NCI-H2107 treated with DMSO at 0.1 percent for 48 hours (cell line): ENCODE results near the gene CHST8.

Source experiments
- DNase-seq: peaks from one replicate; lab custom pipeline; 2025; ENCODE audit not compliant: unreplicated experiment; lab: John Stamatoyannopoulos, UW

The CHST8 gene

DNA sequence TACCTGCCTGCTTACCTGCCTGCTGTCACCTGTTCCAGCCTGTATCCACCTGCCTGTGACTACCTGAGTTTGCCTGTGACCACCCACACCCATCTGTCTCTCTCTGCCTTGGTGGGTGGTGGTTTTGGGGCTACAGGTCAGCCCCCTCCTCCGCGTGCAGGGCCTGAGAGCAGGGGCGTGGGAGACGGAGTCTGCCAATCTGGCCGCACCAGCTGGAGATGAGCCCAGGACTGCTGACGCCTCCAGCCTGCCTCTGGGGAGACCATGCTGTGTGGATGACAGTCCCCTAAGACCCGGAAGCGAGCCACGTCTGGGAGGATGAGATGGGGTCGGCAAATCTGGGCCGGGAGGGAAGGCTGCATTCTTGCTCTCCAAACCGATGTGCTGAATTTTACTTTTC lies 159.0 kb downstream of the CHST8 start:
- no peak for DNase-seq

DNA sequence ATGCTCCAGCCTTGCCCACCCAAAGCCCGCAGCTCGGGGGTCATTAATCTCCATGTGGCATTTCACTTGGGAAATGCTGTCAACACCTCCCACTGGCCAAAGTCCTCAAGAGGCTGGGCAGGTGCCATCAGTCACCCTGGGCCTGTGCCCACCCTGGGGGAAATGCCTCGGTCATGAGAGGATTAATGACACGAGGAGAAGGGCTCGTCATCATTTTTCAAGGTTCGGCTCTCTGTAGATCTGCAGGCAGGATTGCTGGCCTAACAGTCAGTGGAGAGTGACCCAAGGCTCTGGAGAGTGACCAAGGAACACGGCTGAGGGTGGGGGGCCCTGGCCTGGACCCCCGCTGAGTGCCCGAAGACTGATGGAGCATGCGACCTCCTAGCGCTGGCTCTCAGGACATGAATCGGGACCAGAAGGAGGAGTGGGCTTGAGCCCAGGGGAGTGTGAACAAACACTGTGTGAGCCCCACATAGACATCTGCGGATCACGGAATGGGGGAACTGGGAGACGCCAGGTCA lies 159.7 kb downstream of the CHST8 start:
- DNase-seq: no peak

GRCh38 chr19:33781996-33782395 lies 160.2 kb downstream of the CHST8 start:
- no peak for DNase-seq

DNA sequence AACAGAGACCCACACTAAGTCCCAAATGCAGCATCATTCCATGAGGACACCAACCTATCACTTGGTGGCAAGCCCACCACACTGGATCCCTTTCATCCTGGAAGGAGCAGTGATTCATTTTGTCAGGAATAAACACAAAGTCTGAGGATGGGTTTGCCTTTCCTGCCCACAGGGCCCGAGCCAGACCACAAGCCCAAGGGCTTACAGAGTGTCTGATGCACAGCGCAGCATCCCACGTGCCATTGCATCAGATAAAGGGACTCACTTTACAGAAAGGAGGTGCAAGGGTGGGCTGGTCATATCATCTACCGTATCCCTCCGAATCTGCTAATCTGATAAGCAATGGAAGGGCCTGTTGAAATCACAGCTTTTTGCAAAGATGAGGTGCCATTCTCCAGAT lies 162.7 kb downstream of the CHST8 start:
- no peak for DNase-seq

DNA sequence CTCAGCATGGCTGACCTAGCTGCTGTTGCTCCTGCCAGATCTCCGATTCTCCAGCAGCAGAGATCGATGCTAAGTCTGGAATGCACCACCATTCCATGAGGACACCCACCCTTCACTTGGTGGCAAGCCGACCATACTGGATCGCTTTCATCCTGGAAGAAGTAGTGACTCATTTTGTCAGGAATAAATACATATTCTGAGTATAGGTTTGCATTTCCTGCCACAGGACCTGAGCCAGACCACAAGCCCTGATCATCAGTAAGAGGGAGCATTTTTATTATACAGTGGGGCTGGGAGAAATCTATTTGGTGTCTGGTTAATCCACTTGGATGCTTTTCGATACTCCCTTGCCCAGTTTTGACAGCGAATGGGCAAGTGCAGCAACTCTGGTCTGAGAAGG lies 164.0 kb downstream of the CHST8 start:
- no peak for DNase-seq

DNA sequence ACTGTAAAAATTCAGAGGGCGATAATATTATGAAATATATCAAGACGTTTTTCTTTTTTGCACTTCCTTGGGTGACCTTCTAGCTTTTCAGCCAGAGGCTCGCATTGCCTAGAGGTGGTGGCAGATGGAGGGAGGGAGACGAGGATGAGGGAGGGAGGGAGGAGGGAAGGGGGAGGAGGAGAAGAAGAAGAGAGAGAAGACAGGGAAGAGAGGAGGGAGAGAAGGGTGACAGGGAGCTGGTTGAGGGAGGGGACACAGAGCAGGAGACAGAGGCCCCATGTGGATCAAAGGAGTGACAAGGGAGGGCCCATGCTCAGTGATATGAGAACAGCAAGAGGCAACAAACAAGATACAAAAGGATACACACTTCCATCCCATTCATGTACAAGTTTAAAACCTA lies 166.9 kb downstream of the CHST8 start:
- DNase-seq: no peak

- DNase-seq: no peak
These were observed 167.6 kb downstream of the CHST8 start for GRCh38 chr19:33789344-33789743.

GRCh38 chr19:33794683-33795369 lies 173.1 kb downstream of the CHST8 start:
- DNase-seq: no peak

DNA sequence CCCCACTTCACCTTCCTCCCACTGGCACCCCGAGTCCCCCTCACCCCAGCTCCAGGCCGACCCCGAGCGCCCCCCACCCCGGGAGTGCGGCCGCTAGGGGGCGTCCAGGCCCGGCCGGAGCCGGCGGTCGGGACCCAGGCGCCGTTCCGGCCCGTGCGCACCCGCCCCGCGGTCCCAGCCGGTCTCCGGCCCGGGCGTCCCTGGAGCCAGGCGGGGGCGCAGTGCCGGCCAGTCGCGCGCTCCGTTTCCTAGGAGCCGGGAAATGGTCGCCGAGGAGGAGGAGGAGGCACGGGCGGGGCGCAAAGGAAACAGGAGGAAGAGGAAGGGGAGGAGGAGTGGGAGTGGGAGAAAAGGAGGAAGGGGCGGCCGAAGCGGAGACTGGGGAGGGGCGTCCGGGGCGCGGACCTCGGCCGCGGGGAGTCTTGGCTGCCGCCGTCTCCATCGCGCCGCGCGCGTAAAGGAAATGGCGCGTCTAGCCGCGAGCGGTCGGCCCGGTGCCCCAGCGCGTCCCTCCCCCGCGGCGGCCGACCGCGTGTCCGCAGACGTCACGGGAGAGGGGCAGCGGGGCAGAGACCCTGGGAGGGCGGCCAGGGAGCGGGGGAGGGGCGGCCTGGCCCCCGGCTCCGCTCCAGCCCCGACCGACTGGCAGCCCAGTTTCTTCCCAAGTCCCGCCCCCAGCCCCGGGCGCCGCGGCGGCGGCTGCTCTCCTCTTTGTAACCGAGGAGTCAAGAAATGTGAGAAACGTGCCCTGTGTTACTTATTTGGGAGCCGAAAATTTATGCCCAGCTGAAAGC lies 173.8 kb downstream of the CHST8 start:
- peak; percentile 31 for DNase-seq

GRCh38 chr19:33796164-33796875 lies 174.6 kb downstream of the CHST8 start, which contains the start of gene KCTD15:
TSS of gene KCTD15 (plus strand) at chr19:33796870. CDS start at chr19:33800455, 3,585 bp downstream.
- no peak for DNase-seq

DNA sequence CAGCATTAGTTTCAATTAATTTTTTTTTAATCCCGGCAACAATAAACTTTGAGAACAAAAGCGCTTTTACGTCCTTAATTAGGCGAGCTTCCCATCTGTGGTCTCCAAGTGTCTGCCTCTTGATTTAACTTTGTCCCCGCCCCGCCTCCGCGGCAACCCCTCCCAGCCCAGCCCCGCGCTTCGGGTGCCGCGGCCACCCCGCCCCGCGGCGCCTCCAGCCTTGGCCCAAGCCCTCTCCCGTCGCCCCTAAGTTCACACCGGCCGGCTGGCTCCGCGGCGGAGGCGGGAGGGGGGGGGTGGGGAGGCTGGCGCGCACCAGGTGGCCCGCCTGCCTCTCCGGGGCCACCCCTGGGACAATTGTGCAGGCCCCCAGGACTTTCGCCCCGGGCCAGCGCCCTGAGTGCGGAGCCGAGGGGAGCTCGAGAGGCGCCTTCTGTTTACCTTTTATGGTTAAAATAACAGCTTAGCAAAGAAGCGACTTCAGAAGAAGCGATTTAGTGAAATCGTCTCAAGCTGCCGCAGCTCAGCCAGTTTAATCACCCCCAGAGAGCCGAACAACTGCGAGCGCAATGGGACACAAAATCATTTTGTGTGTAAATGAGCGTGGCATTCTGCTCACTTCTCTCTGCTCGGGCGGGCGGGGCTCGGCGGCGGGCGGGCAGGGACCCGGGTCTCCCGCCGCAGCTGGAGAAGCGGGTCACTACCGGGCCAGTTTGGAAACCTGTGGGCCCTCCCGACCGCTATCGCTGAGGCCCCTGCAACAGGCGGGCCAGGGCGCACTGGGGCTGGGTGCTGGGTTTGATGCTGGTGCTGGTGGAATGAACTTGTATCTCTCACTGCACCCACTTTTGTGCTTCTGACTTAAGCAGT lies 176.3 kb downstream of the CHST8 start:
- DNase-seq: no peak

DNA sequence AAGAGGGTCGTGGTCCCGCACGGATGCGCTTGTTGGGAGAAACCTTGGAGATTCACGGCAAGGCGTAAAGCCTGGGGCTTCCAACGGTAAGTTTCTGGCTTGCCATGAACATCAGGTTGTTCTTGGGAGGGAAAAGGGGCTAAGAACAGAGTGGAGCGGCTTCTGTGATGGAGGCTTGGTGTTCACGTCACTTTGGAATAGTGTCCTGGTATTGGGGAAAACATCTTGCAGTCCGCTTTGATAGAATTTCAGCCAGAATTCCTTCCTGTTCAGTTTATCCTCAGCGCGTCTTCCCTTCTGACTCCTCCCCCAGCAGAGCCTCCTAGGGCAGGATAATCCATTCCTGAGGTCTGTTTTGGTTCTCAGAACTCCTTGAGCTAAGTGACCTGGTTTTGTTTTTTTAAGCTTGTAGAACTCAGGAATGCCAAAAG lies 176.9 kb downstream of the CHST8 start:
- no peak for DNase-seq

GRCh38 chr19:33799476-33799875 lies 177.7 kb downstream of the CHST8 start:
- no peak for DNase-seq

GRCh38 chr19:33800012-33800680 lies 178.4 kb downstream of the CHST8 start:
- no peak for DNase-seq

DNA sequence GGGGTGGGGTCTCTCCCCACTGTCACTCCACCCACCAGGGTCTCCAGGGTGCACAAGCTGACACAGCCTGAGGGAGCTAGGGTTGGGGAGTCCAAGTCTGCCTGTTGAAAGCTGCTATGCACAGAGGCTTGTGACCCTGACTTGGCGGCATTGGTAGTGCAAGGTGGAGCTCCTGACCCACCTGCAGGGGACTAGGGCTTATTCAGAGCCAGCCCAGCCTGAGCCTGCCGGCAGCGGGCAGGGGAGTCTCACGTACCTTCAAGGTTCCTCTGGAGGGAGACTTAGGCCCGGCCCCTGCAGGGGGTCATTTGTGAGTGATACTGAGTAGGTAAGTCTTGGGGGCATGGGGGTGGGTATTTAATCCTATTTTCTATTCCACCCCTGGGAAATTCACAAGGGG lies 179.7 kb downstream of the CHST8 start:
- DNase-seq: no peak

GRCh38 chr19:33802001-33802400 lies 180.2 kb downstream of the CHST8 start:
- no peak for DNase-seq

DNA sequence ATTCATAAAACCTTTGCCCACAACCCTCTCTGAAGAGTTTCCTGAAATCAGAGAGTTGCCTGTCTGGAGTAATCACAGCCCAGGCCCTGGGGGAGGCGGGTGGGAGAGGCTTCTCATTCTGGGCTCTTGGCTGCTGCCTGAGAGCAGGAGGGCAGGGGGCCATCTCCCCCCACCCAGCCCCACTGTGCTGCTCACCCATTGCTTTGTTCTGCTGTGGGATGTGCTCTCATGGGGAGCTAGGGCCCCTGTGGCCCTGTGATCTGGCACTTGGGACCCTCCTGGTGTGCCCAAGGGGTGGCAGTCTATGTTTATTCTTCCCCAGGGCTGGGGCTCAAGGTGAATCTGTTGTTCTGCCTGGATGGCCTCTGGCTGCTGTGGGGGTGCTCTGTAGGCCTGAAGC lies 181.0 kb downstream of the CHST8 start:
- no peak for DNase-seq

- no peak for DNase-seq
These were observed 181.6 kb downstream of the CHST8 start for GRCh38 chr19:33803383-33803782.

- DNase-seq: no peak
These were observed 182.5 kb downstream of the CHST8 start for GRCh38 chr19:33804021-33804799.
